HEK293 (cell line): ENCODE measurements around the gene DPM2.

Source experiments
- CTCF ChIP-seq: fragments of 450-650 bp; formaldehyde crosslinking; IDR thresholded peaks from 2 replicates; pipeline ENCODE4 v1.5.1; 2016; ENCODE audit warnings: missing biosample characterization, missing genetic modification characterization
- PATZ1 ChIP-seq: fragments of 450-650 bp; formaldehyde crosslinking; IDR thresholded peaks from 2 replicates; pipeline ENCODE4 v1.5.1; 2016; ENCODE audit warnings: missing biosample characterization, missing genetic modification characterization
- SP2 ChIP-seq: fragments of 450-650 bp; formaldehyde crosslinking; IDR thresholded peaks from 2 replicates; pipeline ENCODE4 v1.5.1; 2016; ENCODE audit warnings: missing biosample characterization, missing genetic modification characterization
- YY1 ChIP-seq: fragments of 450-650 bp; formaldehyde crosslinking; IDR thresholded peaks from 2 replicates; pipeline ENCODE4 v1.5.1; 2018; ENCODE audit warnings: missing biosample characterization, missing genetic modification characterization
- ZNF324 ChIP-seq: fragments of 450-650 bp; formaldehyde crosslinking; IDR thresholded peaks from 2 replicates; pipeline ENCODE4 v1.5.1; 2016; ENCODE audit warnings: missing biosample characterization, missing genetic modification characterization
- ZNF335 ChIP-seq: fragments of 450-650 bp; formaldehyde crosslinking; conservative IDR thresholded peaks from 2 replicates; pipeline ENCODE4 v1.5.1; 2016; ENCODE audit warnings: missing biosample characterization, missing genetic modification characterization
- ZNF785 ChIP-seq: fragments of 450-650 bp; formaldehyde crosslinking; IDR thresholded peaks from 2 replicates; pipeline ENCODE4 v1.5.1; 2016; ENCODE audit warnings: missing biosample characterization, missing genetic modification characterization
- TF ChIP-seq, protein P1 (sequence below): fragments of 450-650 bp; formaldehyde crosslinking; IDR thresholded peaks from 2 replicates; pipeline ENCODE4 v1.5.1; 2016; ENCODE audit warnings: missing biosample characterization, missing genetic modification characterization
- TF ChIP-seq, protein P2 (sequence below): fragments of 450-650 bp; formaldehyde crosslinking; IDR thresholded peaks from 2 replicates; pipeline ENCODE4 v1.5.1; 2016; ENCODE audit warnings: missing biosample characterization, missing genetic modification characterization

- TF ChIP-seq CTCF (tag by site-specific recombination) (no peak), YY1 (no peak), ZNF785 (tag by site-specific recombination) (no peak), SP2 (tag by site-specific recombination) (no peak), PATZ1 (tag by site-specific recombination) (no peak), ZNF324 (tag by site-specific recombination) (no peak), ZNF335 (no peak)
- TF ChIP-seq, protein P1, sequence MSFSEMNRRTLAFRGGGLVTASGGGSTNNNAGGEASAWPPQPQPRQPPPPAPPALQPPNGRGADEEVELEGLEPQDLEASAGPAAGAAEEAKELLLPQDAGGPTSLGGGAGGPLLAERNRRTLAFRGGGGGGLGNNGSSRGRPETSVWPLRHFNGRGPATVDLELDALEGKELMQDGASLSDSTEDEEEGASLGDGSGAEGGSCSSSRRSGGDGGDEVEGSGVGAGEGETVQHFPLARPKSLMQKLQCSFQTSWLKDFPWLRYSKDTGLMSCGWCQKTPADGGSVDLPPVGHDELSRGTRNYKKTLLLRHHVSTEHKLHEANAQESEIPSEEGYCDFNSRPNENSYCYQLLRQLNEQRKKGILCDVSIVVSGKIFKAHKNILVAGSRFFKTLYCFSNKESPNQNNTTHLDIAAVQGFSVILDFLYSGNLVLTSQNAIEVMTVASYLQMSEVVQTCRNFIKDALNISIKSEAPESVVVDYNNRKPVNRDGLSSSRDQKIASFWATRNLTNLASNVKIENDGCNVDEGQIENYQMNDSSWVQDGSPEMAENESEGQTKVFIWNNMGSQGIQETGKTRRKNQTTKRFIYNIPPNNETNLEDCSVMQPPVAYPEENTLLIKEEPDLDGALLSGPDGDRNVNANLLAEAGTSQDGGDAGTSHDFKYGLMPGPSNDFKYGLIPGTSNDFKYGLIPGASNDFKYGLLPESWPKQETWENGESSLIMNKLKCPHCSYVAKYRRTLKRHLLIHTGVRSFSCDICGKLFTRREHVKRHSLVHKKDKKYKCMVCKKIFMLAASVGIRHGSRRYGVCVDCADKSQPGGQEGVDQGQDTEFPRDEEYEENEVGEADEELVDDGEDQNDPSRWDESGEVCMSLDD (tag by site-specific recombination), result no peak
- TF ChIP-seq, protein P2, sequence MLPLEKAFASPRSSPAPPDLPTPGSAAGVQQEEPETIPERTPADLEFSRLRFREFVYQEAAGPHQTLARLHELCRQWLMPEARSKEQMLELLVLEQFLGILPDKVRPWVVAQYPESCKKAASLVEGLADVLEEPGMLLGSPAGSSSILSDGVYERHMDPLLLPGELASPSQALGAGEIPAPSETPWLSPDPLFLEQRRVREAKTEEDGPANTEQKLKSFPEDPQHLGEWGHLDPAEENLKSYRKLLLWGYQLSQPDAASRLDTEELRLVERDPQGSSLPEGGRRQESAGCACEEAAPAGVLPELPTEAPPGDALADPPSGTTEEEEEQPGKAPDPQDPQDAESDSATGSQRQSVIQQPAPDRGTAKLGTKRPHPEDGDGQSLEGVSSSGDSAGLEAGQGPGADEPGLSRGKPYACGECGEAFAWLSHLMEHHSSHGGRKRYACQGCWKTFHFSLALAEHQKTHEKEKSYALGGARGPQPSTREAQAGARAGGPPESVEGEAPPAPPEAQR (tag by site-specific recombination), result no peak
Measured at GRCh38 chr9:127936347-127936852, 1.3 kb downstream of the DPM2 start.
